Measurements from ENCODE around the gene GNB1L.

DNA sequence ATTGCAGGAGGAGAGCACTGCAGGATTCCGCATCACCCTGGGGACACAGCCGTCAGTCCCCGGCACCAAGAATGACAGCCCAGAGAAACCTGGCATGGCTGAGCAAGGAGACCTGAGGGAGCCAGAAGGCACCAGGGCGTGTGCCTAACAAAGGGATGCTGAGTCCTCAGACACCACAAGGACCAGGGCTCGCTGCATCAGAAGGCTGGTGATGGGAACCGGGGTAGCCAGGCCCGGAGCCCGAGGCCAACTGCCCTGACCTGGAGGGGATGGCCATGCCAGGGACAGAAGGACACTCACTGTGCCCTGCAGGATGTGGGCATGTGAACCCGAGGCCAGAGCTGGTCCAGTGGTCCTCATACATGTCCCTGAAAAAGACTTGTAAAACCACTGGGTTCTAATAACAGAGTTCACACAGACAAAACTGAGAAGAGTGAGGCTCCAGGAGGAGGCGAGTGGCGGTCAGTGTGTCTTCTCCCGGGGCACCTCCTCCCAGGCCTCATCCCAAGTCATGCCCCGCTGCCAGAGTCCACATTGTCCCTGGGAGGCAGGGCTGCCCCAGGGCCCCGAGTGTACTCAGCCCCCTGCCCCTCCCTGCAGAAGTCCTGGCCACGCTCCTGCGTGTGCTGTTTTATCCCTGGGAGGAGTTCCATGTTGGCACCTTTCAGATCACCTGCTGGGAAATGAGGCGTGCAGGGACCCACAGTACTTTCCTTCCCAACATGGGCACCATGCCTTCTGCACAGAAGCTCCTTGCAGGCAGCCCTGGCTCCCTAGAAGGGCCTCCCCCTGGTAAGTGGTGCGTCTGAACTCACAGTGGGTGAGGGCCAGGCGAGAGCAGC, 51.6 kb downstream of the GNB1L start:
- TF ChIP-seq, protein P1, sequence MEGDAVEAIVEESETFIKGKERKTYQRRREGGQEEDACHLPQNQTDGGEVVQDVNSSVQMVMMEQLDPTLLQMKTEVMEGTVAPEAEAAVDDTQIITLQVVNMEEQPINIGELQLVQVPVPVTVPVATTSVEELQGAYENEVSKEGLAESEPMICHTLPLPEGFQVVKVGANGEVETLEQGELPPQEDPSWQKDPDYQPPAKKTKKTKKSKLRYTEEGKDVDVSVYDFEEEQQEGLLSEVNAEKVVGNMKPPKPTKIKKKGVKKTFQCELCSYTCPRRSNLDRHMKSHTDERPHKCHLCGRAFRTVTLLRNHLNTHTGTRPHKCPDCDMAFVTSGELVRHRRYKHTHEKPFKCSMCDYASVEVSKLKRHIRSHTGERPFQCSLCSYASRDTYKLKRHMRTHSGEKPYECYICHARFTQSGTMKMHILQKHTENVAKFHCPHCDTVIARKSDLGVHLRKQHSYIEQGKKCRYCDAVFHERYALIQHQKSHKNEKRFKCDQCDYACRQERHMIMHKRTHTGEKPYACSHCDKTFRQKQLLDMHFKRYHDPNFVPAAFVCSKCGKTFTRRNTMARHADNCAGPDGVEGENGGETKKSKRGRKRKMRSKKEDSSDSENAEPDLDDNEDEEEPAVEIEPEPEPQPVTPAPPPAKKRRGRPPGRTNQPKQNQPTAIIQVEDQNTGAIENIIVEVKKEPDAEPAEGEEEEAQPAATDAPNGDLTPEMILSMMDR (IDR thresholded peaks at IDR 0.05), result no peak
- no peak for TF ChIP-seq POLR2A (IDR thresholded peaks at IDR 0.05)
